H1 (cell line): ENCODE results near the gene LY86. TPM values are rescaled to one million over a fixed set of nuclear protein-coding genes. Genes with fewer than 3 reads are reported as not detected.

ENCODE experiments used
- CTCF ChIA-PET: fragments of 300-600 bp; sonication (Branson Sonifier 250); formaldehyde crosslinking; loops from one replicate; lab custom pipeline; 2021; ENCODE audit not compliant: partially characterized antibody; lab: Charles Lee
- POLR2A ChIA-PET: fragments of 300-600 bp; sonication (Branson Sonifier 250); formaldehyde crosslinking; loops from one replicate; lab custom pipeline; 2021; ENCODE audit warnings: inconsistent platforms; ENCODE audit not compliant: partially characterized antibody; lab: Charles Lee
- DNase-seq, 2 experiments: peaks; one replicate each; pipeline versions ENCODE4 v3.0.0 to v3.0.0-alpha.2; 2010 to 2022; ENCODE audit warnings: low spot score in 2 of 2, low read depth in 1 of 2, mixed read lengths in 1 of 2
- FAIRE-seq: peaks from 2 replicates; lab custom pipeline; 2011; peaks lifted over from hg19 to GRCh38; lab: Jason Lieb, UNC
- H2AFZ ChIP-seq: 2 replicates; pipeline ENCODE4 v1.8.1; 2012; ENCODE audit warnings: low read length, inconsistent platforms
- H2AK5ac ChIP-seq: 2 replicates; pipeline ENCODE4 v1.6.1; 2013; ENCODE audit warnings: low read depth, low read length
- H2BK120ac ChIP-seq: replicated peaks from 2 replicates; pipeline ENCODE3; 2013; ENCODE audit warnings: low read depth, low read length, inconsistent platforms
- H2BK12ac ChIP-seq: 2 replicates; pipeline ENCODE4 v1.6.1; 2013; ENCODE audit warnings: low read depth, low read length
- H2BK15ac ChIP-seq: 2 replicates; pipeline ENCODE4 v1.6.1; 2013; ENCODE audit warnings: low read length
- H2BK20ac ChIP-seq: 2 replicates; pipeline ENCODE4 v1.6.1; 2013; ENCODE audit warnings: low read length
- H2BK5ac ChIP-seq: 2 replicates; pipeline ENCODE4 v1.6.1; 2013; ENCODE audit warnings: low read depth, low read length
- H3K14ac ChIP-seq: 2 replicates; pipeline ENCODE4 v1.6.1; 2013; ENCODE audit warnings: inconsistent platforms; ENCODE audit not compliant: insufficient read length
- H3K18ac ChIP-seq: 2 replicates; pipeline ENCODE4 v1.6.1; 2013; ENCODE audit warnings: low read length; ENCODE audit errors: extremely low read depth
- H3K23ac ChIP-seq: 2 replicates; pipeline ENCODE4 v1.6.1; 2013; ENCODE audit warnings: inconsistent platforms; ENCODE audit not compliant: insufficient read length
- H3K23me2 ChIP-seq: 2 replicates; pipeline ENCODE4 v1.6.1; 2013; ENCODE audit warnings: low read depth, low read length
- H3K27ac ChIP-seq: 2 replicates; pipeline ENCODE4 v1.6.1; 2011; ENCODE audit warnings: low read depth, low read length, inconsistent platforms
- H3K27me3 ChIP-seq, 4 experiments: replicated peaks in 1 of 4; 1 replicate in 1 of 4; 2 replicates in 3 of 4; pipeline versions ENCODE4 v1.6.1 to v1.8.1; 2011 to 2013; ENCODE audit warnings: low read length in 3 of 4, mild to moderate bottlenecking in 3 of 4, inconsistent platforms in 2 of 4, mixed read lengths in 2 of 4, moderate library complexity in 1 of 4; ENCODE audit not compliant: control insufficient read depth in 3 of 4, insufficient read depth in 3 of 4; ENCODE audit errors: extremely low read depth in 1 of 4
- H3K36me3 ChIP-seq, 4 experiments: 2 replicates each; pipeline versions ENCODE4 v1.6.1 to v1.8.1; 2011 to 2013; ENCODE audit warnings: mild to moderate bottlenecking in 4 of 4, low read length in 3 of 4, moderate library complexity in 2 of 4, control low read depth in 1 of 4, inconsistent platforms in 1 of 4; ENCODE audit not compliant: insufficient read depth in 4 of 4, control insufficient read depth in 2 of 4
- H3K4ac ChIP-seq: replicated peaks from 2 replicates; pipeline ENCODE3; 2013; ENCODE audit warnings: low read length, low read depth, mixed read lengths, inconsistent platforms; ENCODE audit not compliant: insufficient read length
- H3K4me1 ChIP-seq, 4 experiments: replicated peaks in 1 of 4; 1 replicate in 1 of 4; 2 replicates in 3 of 4; pipeline versions ENCODE4 v1.6.1 to v1.8.1; 2011 to 2013; ENCODE audit warnings: low read length in 3 of 4, inconsistent platforms in 2 of 4, mixed read lengths in 1 of 4; ENCODE audit not compliant: insufficient read depth in 4 of 4, control insufficient read depth in 3 of 4
- H3K4me2 ChIP-seq, 2 experiments: 2 replicates each; pipeline versions ENCODE4 v1.6.1 to v1.8.1; 2011 to 2013; ENCODE audit warnings: low read depth in 2 of 2, low read length in 2 of 2, control low read depth in 1 of 2, inconsistent platforms in 1 of 2, mild to moderate bottlenecking in 1 of 2; ENCODE audit not compliant: insufficient read depth in 1 of 2
- H3K4me3 ChIP-seq, 4 experiments: fragments of 200-600, 300-600 bp in 1 of 4; sonication (generic), shearing (Covaris generic), sonication (Bioruptor Twin) in 1 of 4; 2 replicates each; pipeline versions ENCODE4 v1.5.1 to v1.8.1; 2011 to 2016; ENCODE audit warnings: low read length in 4 of 4, low read depth in 3 of 4, control low read depth in 2 of 4, inconsistent platforms in 2 of 4, mild to moderate bottlenecking in 2 of 4, mixed read lengths in 1 of 4, moderate library complexity in 1 of 4; ENCODE audit not compliant: insufficient read depth in 2 of 4; ENCODE audit errors: extremely low read depth in 1 of 4
- H3K56ac ChIP-seq: replicated peaks from 2 replicates; pipeline ENCODE3; 2013; ENCODE audit warnings: low read depth, mild to moderate bottlenecking, mixed read lengths, low read length, inconsistent platforms; ENCODE audit not compliant: insufficient read length
- H3K79me1 ChIP-seq: 2 replicates; pipeline ENCODE4 v1.6.1; 2013; ENCODE audit warnings: low read depth, low read length, control low read depth
- H3K79me2 ChIP-seq, 2 experiments: 2 replicates each; pipeline versions ENCODE4 v1.6.1 to v1.8.1; 2012 to 2013; ENCODE audit warnings: low read length in 2 of 2, mild to moderate bottlenecking in 2 of 2, inconsistent platforms in 1 of 2; ENCODE audit not compliant: insufficient read depth in 2 of 2, control insufficient read depth in 1 of 2
- H3K9ac ChIP-seq, 4 experiments: replicated peaks in 1 of 4; 1 replicate in 1 of 4; 2 replicates in 3 of 4; pipeline versions ENCODE4 v1.6.1 to v1.8.1; 2011 to 2013; ENCODE audit warnings: low read depth in 3 of 4, low read length in 3 of 4, control low read depth in 2 of 4, mild to moderate bottlenecking in 2 of 4, moderate library complexity in 2 of 4, inconsistent platforms in 1 of 4; ENCODE audit errors: extremely low read depth in 1 of 4
- H3K9me3 ChIP-seq, 2 experiments: 2 replicates each; pipeline versions ENCODE4 v1.6.1 to v1.8.1; 2012 to 2013; ENCODE audit warnings: mild to moderate bottlenecking in 2 of 2, moderate library complexity in 2 of 2, control low read depth in 1 of 2, inconsistent platforms in 1 of 2, low read depth in 1 of 2, low read length in 1 of 2, mixed read lengths in 1 of 2; ENCODE audit not compliant: insufficient read depth in 2 of 2
- H4K20me1 ChIP-seq, 2 experiments: replicated peaks in 1 of 2; 2 replicates each; pipeline versions ENCODE3 to v1.8.1; 2011 to 2013; ENCODE audit warnings: inconsistent platforms in 2 of 2, low read length in 2 of 2, mild to moderate bottlenecking in 1 of 2; ENCODE audit not compliant: insufficient read depth in 2 of 2, control insufficient read depth in 1 of 2
- H4K5ac ChIP-seq: 2 replicates; pipeline ENCODE4 v1.6.1; 2013; ENCODE audit warnings: low read length, low read depth, mixed read lengths, inconsistent platforms; ENCODE audit not compliant: insufficient read length
- H4K8ac ChIP-seq: 2 replicates; pipeline ENCODE4 v1.8.0; 2013; ENCODE audit warnings: mild to moderate bottlenecking, moderate library complexity, low read length, inconsistent platforms; ENCODE audit not compliant: insufficient read depth; ENCODE audit errors: extremely low read depth
- H4K91ac ChIP-seq: replicated peaks from 2 replicates; pipeline ENCODE3; 2013; ENCODE audit warnings: low read length, mixed read lengths, inconsistent platforms; ENCODE audit not compliant: insufficient read length
- BCL11A ChIP-seq, 2 experiments: IDR thresholded peaks; one replicate each; pipeline ENCODE4 v1.6.1; 2011; ENCODE audit warnings: low read depth in 2 of 2, low read length in 2 of 2, mild to moderate bottlenecking in 2 of 2
- CHD2 ChIP-seq: IDR thresholded peaks from 2 replicates; pipeline ENCODE4 v1.6.1; 2012; ENCODE audit warnings: low read length, improper control_type of control experiment
- EP300 ChIP-seq, 2 experiments: IDR thresholded peaks; 1 replicate in 1 of 2; 2 replicates in 1 of 2; pipeline ENCODE4 v1.6.1; 2011 to 2012; ENCODE audit warnings: low read depth in 2 of 2, low read length in 2 of 2, mild to moderate bottlenecking in 2 of 2, borderline replicate concordance in 1 of 2, inconsistent platforms in 1 of 2, moderate library complexity in 1 of 2
- FOSL1 ChIP-seq: IDR thresholded peaks from 2 replicates; pipeline ENCODE4 v1.6.1; 2011; ENCODE audit warnings: mild to moderate bottlenecking, low read depth, low read length, moderate library complexity; ENCODE audit not compliant: insufficient read depth
- GABPA ChIP-seq: IDR thresholded peaks from 2 replicates; pipeline ENCODE4 v1.6.1; 2011; ENCODE audit warnings: mild to moderate bottlenecking, low read length, moderate library complexity, borderline replicate concordance; ENCODE audit not compliant: insufficient read depth
- HDAC6 ChIP-seq: IDR thresholded peaks from one replicate; pipeline ENCODE4 v1.7.1; 2012; ENCODE audit warnings: low read depth, mild to moderate bottlenecking, inconsistent platforms, low read length, moderate library complexity
- JUN ChIP-seq: IDR thresholded peaks from 2 replicates; pipeline ENCODE4 v1.6.1; 2011; ENCODE audit warnings: low read depth, mild to moderate bottlenecking, improper control_type of control experiment, low read length
- KDM4A ChIP-seq: IDR thresholded peaks from one replicate; pipeline ENCODE4 v1.7.1; 2012; ENCODE audit warnings: low read depth, mild to moderate bottlenecking, moderate library complexity, low read length, inconsistent platforms; ENCODE audit not compliant: severe bottlenecking
- NRF1 ChIP-seq: IDR thresholded peaks from 2 replicates; pipeline ENCODE4 v1.6.1; 2011; ENCODE audit warnings: mild to moderate bottlenecking, low read depth, low read length, improper control_type of control experiment
- PHF8 ChIP-seq: fragments of 200-600 bp; sonication (generic); conservative IDR thresholded peaks from 2 replicates; pipeline ENCODE4 v1.7.1; 2012; ENCODE audit warnings: low read depth, mild to moderate bottlenecking, inconsistent platforms, low read length, moderate library complexity
- POU5F1 ChIP-seq: IDR thresholded peaks from 2 replicates; pipeline ENCODE4 v1.6.1; 2011; ENCODE audit warnings: low read depth, mild to moderate bottlenecking, low read length, moderate library complexity
- SAP30 ChIP-seq: fragments of 300-600 bp; sonication (generic); IDR thresholded peaks from 2 replicates; pipeline ENCODE4 v1.7.1; 2012; ENCODE audit warnings: low read length, moderate library complexity, mild to moderate bottlenecking, inconsistent platforms; ENCODE audit not compliant: insufficient read depth, insufficient replicate concordance
- SIN3A ChIP-seq, 2 experiments: IDR thresholded peaks in 1 of 2; conservative IDR thresholded peaks in 1 of 2; 2 replicates each; pipeline ENCODE4 v1.6.1; 2011 to 2012; ENCODE audit warnings: low read length in 2 of 2, improper control_type of control experiment in 1 of 2, low read depth in 1 of 2, mild to moderate bottlenecking in 1 of 2
- TAF1 ChIP-seq: IDR thresholded peaks from 2 replicates; pipeline ENCODE4 v1.6.1; 2011; ENCODE audit warnings: mild to moderate bottlenecking, low read depth, low read length
- YY1 ChIP-seq: IDR thresholded peaks from 2 replicates; pipeline ENCODE4 v1.6.1; 2011; ENCODE audit warnings: low read depth, mild to moderate bottlenecking, low read length
- WGBS, 2 experiments: shearing (Covaris generic) in 1 of 2; methylation state at CpG; one replicate each; pipeline versions ENCODE4 v1.1.6 to v1.1.7; 2013 to 2015; ENCODE audit warnings: low lambda C conversion rate in 2 of 2, mixed read lengths in 2 of 2, inconsistent platforms in 1 of 2, low coverage in 1 of 2, missing lambda C conversion rate in 1 of 2; ENCODE audit not compliant: insufficient replicate concordance in 2 of 2, insufficient coverage in 1 of 2, insufficient read length in 1 of 2; ENCODE audit errors: extremely low coverage in 1 of 2, missing lambda C conversion rate in 1 of 2; 5-methylcytosine and 5-hydroxymethylcytosine counted together
- polyA plus RNA-seq, 7 experiments: library from polyadenylated mRNA; depleted of rRNA in 3 of 7; stranded (reverse) in 5 of 7; unstranded in 2 of 7; fragments of >200 nt in 5 of 7; fragments of 200-250 nt in 2 of 7; gene quantifications; 1 replicate in 5 of 7; 2 replicates in 1 of 7; 4 replicates in 1 of 7; pipeline versions ENCODE4 v1.2.1 to v1.2.3, GENCODE V29; 2011 to 2013; ENCODE audit warnings: missing spikeins in 2 of 7, mixed read lengths in 2 of 7
- total RNA-seq: library from RNA; stranded (reverse); fragmentation: NEBNext Ultra II Directional; extraction: Animal tissue kit (Norgen Biotek cat#: 25700); gene quantifications from 2 replicates; pipeline ENCODE4 v1.2.1, GENCODE V29; 2021

The LY86 gene
- total and polyA plus RNA-seq, 2 of the 8 experiments (the other 6 are each of a cell fraction or from before 2014, with no cell fraction given), result not detected

- Histone ChIP-seq H3K4me1 (no peaks in the 10 kb centered on the region), H4K20me1 (no peaks in the 10 kb centered on the region), H2BK12ac (no peak overlapping the region), H3K4me3 (no peak overlapping the region), H3K18ac (no peak overlapping the region), H4K5ac (no peak overlapping the region), H3K79me1 (no peaks in the 10 kb centered on the region), H2BK15ac (no peak overlapping the region), H3K4ac (no peak overlapping the region), H3K23me2 (no peaks in the 10 kb centered on the region), H2BK20ac (no peak overlapping the region), H2BK5ac (no peak overlapping the region), H4K8ac (no peak overlapping the region), H3K14ac (no peak overlapping the region), H3K9me3 (peaks cover 0 to 8% of the 10 kb centered on the region in 2 experiments; a peak in 1 of 4 replicates), H3K23ac (no peak overlapping the region), H2AFZ (no peak overlapping the region), H2AK5ac (no peak overlapping the region), H3K36me3 (no peaks in the 10 kb centered on the region), H3K27me3 (no peaks in the 10 kb centered on the region), H3K9ac (no peak overlapping the region), H3K56ac (no peak overlapping the region), H4K91ac (no peak overlapping the region), H3K79me2 (no peaks in the 10 kb centered on the region), H3K4me2 (no peak overlapping the region), H3K27ac (no peak overlapping the region), H2BK120ac (no peak overlapping the region)
- no peak for FAIRE-seq
- DNase-seq, result no peak
- 94% methylated on average over 4 of the region's 4 CpGs; no CpG with 5 or more reads in 1 of the 2 experiments for WGBS, 2 experiments
- CTCF ChIA-PET, result no interaction called here
- POLR2A ChIA-PET, result no interaction called here
- TF ChIP-seq GABPA (no peak), HDAC6 (no peak), JUN (no peak), SAP30 (no peak), TAF1 (no peak), CHD2 (no peak), BCL11A (IDR thresholded peaks at IDR 0.05; ENCODE audit: low read depth in 2 of 2, low read length in 2 of 2) (no peak), NRF1 (no peak), PHF8 (no peak), EP300 (IDR thresholded peaks at IDR 0.05; ENCODE audit: borderline replicate concordance in 1 of 2, low read depth in 2 of 2, low read length in 2 of 2) (no peak), YY1 (no peak), KDM4A (no peak), POU5F1 (no peak), SIN3A (conservative IDR thresholded peaks at IDR 0.05 in 1 of 2, IDR thresholded peaks at IDR 0.05 in 1 of 2; ENCODE audit: low read depth in 1 of 2, low read length in 2 of 2) (no peak), FOSL1 (no peak)
Measured at GRCh38 chr6:6575143-6575542, 13.4 kb upstream of the LY86 start.
